ENCODE results near the gene SHISAL1.

Gene SHISAL1

GRCh38 chr22:44196731-44197131 is 116.0 kb downstream of the SHISAL1 start:
- FAIRE-seq (no peak), DNase-seq (ENCODE audit: insufficient read length, low spot score) (no peak)
- no peak for TF ChIP-seq CTCF (IDR thresholded peaks at IDR 0.05; ENCODE audit: insufficient read depth, missing control alignments)

- no peak for TF ChIP-seq CTCF (IDR thresholded peaks at IDR 0.05; ENCODE audit: insufficient read depth, missing control alignments)
- DNase-seq (ENCODE audit: insufficient read length, low spot score) (no peak), FAIRE-seq (no peak)
These were observed 116.5 kb downstream of the SHISAL1 start for GRCh38 chr22:44196241-44196640.

DNA sequence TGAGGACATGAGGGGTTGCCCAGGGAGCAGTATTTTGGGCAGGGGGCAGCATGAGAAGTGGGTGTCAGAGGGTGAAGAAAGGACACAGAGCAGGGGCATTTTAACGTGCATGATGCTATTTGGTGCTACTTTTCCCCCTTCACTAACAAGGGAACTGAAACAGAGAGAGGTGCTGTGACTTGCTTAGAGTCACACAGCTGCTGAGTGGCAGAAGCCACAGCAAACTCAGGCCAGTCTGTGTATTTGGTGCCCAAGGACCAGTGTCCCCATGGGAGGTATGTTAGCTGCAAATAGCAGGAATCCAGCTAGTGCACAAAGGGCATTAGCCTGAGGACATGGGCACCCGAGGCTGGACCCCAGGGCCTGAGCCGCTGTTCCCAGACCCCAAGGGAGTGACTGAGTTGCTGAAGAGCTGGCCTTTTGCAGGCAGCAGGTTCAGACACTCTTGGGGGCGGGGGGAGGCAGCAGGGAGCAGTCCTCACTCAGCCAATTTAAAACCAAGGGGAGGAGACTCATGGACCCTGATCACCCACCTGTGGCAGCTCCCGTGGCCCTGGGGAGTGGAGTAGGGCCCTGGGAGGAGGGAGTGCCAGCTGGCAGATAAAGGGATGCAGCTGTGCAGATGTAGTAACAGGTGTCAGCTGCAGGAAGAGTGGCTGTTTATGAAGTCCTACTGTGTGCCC is 117.4 kb downstream of the SHISAL1 start:
- FAIRE-seq (no peak), DNase-seq (ENCODE audit: insufficient read length, low spot score) (no peak)
- no peak for TF ChIP-seq CTCF (IDR thresholded peaks at IDR 0.05; ENCODE audit: insufficient read depth, missing control alignments)

GRCh38 chr22:44194569-44194968 is 118.2 kb downstream of the SHISAL1 start:
- DNase-seq (ENCODE audit: insufficient read length, low spot score) (no peak), FAIRE-seq (no peak)
- TF ChIP-seq CTCF (IDR thresholded peaks at IDR 0.05; ENCODE audit: insufficient read depth, missing control alignments): no peak
